GM18867 (cell line): ENCODE results near the gene ANKRD17.
A peak's percentile ranks its signal among the peaks of the same experiment; 100 is the strongest.
"Not testable (repeated sequence)": the region's sequence is repeated elsewhere in the genome, so short reads cannot be mapped to it uniquely, and the experiment has no call there.

Experiments
- ATAC-seq: cut with Tn5 transposase; IDR thresholded peaks from one replicate; pipeline ENCODE4 v1.9.1; 2021; ENCODE audit warnings: mild to moderate bottlenecking, moderate library complexity; ENCODE audit not compliant: unreplicated experiment

ANKRD17 gene

GRCh38 chr4:73203976-73204375 is 54.6 kb downstream of the ANKRD17 start:
- not testable (repeated sequence) for ATAC-seq

- ATAC-seq, result no peak
Observed at GRCh38 chr4:73197220-73197619, 61.4 kb downstream of the ANKRD17 start.

- no peak for ATAC-seq
Observed at GRCh38 chr4:73194064-73194463, 64.5 kb downstream of the ANKRD17 start.

GRCh38 chr4:73193659-73194058 is 64.9 kb downstream of the ANKRD17 start:
- peak; percentile 16 for ATAC-seq

DNA sequence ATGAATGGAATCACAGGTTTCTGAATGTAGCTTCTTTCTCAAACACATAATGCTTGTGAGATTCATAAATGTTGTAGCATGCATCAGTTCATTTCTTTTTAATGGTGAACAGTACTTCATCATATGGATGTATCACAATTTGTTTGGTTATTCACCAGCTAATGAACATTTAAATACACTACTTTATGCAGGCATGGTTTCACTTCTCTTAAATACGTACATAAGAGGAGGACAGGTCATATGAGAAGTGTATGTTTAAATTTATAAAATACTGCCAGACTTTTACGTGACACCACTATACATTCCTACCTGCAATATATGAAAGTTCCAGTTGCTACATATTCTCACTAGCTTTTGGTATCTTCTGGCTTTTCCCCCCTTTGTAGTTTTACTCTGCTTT is 65.4 kb downstream of the ANKRD17 start:
- ATAC-seq, result peak; percentile 74

DNA sequence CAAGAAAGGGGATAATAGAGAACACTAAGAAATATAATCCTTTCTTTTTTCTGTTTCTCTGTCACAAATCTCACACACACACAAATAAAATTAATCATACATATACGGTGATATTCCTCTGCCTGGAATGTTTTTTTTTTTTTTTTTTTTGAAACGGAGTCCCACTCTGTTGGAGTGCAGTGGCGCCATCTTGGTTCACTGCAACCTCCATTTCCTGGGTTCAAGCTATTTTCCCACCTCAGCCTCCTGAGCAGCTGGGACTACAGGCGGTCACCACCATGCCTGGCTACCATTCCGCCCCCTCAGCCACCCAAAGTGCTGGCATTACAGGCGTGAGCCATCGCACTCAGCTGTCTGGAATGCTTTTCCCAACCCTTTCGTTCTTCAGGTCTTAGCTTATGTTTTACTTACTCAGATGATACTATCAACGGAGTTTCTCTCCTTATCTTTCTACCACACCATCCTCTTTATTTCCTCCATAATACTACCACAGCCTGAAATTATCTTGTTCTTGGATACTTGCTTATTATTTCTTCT is 69.3 kb downstream of the ANKRD17 start:
- ATAC-seq, result no peak

GRCh38 chr4:73187325-73187724 is 71.3 kb downstream of the ANKRD17 start:
- no peak for ATAC-seq

GRCh38 chr4:73185903-73186302 is 72.7 kb downstream of the ANKRD17 start:
- ATAC-seq, result no peak

DNA sequence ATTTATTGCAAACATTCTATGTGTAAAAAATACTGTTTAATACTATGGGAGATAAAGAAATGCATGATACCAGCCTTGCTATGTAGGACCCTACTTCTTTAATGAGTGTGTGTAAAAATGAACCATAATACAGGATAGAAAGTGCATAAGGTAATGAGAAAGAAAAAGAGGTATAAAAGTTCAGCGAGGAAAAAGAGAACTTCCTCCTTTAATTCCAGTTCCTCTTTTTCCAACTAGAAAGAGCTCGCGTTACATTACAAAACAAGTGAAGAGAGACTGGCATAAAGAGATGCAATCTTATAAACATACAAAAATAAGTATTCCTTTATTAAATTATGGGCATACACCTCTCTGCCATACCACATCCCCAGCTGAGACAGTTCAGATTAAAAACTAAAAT is 77.4 kb downstream of the ANKRD17 start:
- peak; percentile 55 for ATAC-seq

DNA sequence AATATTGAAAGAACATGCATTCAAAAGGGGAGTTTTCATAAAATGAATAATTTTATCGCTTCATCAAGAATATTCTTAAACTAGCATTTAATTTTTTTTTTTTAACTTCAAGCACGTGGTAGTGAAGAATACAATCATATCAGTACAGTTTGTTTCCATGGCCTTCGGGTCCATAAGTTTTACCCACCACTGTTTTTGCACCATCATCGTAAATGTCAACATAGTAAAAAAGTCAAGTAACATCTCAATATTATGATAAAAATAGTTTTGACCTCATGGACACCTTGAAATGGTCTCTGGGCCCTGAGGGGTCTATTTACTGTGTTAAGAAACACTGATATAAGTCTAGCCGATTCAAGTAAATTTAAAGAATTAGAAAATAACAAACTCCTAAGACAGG is 80.2 kb downstream of the ANKRD17 start:
- no peak for ATAC-seq

GRCh38 chr4:73172161-73172560 is 86.4 kb downstream of the ANKRD17 start:
- ATAC-seq, result no peak

GRCh38 chr4:73170518-73171198 is 87.9 kb downstream of the ANKRD17 start:
- ATAC-seq, result no peak

- ATAC-seq, result no peak
Observed at GRCh38 chr4:73166212-73166611, 92.4 kb downstream of the ANKRD17 start.

GRCh38 chr4:73161527-73162185 is 96.9 kb downstream of the ANKRD17 start:
- ATAC-seq, result no peak

DNA sequence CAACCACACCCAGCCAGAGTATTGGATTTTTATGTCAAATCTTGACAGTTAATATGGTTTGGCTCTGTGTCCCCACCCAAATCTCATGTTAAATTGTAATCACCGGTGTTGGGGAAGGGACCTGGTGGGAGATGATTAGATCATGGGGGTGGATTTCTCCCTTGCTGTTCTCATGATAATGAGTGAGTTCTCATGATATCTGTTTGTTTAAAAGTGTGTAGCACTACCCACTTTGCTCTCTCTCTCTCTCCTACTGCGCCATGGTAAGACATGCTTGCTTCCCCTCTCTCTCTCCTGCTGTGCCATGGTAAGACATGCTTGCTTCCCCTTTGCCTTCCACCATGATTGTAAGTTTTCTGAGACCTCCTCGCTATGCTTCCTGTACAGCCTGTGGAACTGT is 102.2 kb downstream of the ANKRD17 start:
- no peak for ATAC-seq

GRCh38 chr4:73152893-73153292 is 105.7 kb downstream of the ANKRD17 start:
- ATAC-seq, result no peak

DNA sequence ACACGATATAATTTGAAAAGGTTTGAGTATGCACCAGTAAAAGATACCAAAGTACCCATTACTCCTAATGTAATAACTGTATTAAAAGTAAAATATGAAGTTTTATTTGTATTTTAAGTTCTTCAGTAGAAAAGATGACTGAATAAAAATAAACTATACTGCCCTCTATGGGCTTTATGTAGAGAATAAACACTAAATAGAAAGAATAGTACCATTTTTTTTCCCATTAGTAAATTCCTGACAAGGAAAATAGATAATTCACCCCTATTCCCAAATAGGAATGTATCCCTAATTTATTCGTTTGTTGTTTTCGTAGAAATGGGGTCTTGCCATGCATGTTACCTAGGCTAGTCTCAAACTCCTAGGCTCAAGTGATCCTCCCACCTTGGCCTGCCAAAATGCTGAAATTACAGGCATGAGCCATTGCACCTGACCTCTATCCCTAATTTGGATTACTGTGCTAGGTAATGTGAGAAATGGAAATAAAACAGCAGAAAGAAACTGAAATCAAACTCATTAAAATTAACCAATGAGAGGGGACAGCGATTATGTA is 115.5 kb downstream of the ANKRD17 start:
- ATAC-seq, result no peak

GRCh38 chr4:73139991-73140390 is 118.6 kb downstream of the ANKRD17 start:
- no peak for ATAC-seq

GRCh38 chr4:73139245-73139644 is 119.4 kb downstream of the ANKRD17 start:
- no peak for ATAC-seq

DNA sequence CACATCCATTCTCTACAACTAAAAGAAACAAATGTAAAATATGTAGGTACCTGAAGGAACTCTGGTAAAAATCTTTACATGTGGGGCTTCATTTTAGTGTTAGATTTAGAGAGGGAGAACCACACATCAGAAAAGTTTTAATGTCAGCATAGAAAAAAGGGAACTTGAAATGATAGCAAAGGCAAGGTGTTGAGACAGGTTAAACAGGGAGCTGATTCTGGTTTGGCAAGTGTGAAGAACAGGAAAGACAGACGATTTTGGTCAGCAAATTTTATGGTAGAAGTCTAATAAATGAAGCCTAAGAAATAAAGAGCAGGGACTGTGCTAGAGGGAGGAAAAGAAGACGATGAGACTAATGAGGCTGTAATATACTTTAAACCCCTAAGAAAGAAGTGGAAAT is 121.5 kb downstream of the ANKRD17 start:
- no peak for ATAC-seq

- no peak for ATAC-seq
Observed at GRCh38 chr4:73133784-73134183, 124.8 kb downstream of the ANKRD17 start.

- ATAC-seq, result no peak
Observed at GRCh38 chr4:73131281-73131680, 127.3 kb downstream of the ANKRD17 start.
